Activated T-cell treated with anti-CD3 and anti-CD28 coated beads for 4 hours (primary cell): ENCODE results near the gene FGGY.
"Not testable (repeated sequence)": the region's sequence is repeated elsewhere in the genome, so short reads cannot be mapped to it uniquely, and the experiment has no call there.

Experiments
- DNase-seq: peaks from one replicate; pipeline ENCODE4 v3.0.0-alpha.2; 2020

The FGGY gene

GRCh38 chr1:59690171-59690930, 393.5 kb downstream of the FGGY start:
- DNase-seq: no peak

DNA sequence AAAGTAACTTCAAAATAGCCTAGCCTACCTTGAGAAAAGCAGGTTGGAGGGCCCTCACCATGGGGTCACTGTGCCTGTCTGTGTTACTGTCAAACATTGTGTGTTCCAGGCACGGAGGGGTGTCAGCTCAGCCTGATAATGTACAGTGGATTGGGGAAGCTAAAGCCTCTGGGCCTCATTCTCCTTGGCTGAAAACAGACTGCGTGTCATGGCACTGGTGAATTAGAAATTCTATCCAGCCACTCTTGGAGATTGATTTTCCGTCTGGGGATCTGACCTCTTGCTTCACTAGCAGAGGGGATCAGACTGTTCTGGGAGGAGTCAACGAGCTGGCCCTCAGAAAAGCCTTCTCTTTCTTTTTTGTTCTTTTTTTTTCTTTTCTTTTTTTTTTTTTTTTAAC, 394.4 kb downstream of the FGGY start:
- DNase-seq: no peak

GRCh38 chr1:59692591-59692990, 395.7 kb downstream of the FGGY start:
- no peak for DNase-seq

DNA sequence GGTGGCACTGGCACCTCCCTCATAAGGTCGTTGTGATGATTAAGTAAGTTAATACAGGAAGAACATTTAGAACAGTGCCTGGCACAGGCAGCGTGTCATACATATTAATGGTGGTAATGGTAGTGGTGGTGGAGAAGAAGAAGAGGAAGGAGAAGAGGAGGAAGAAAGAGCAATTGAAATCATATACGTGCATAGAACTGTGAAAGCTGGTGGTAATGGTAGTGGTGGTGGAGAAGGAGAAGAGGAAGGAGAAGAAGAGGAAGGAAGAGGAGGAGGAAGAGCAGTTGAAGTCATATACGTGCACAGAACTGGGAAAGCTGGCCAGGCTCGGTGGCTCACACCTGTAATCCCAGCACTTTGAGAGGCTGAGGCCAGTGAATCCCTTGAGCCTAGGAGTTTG, 396.5 kb downstream of the FGGY start:
- DNase-seq: no peak

DNA sequence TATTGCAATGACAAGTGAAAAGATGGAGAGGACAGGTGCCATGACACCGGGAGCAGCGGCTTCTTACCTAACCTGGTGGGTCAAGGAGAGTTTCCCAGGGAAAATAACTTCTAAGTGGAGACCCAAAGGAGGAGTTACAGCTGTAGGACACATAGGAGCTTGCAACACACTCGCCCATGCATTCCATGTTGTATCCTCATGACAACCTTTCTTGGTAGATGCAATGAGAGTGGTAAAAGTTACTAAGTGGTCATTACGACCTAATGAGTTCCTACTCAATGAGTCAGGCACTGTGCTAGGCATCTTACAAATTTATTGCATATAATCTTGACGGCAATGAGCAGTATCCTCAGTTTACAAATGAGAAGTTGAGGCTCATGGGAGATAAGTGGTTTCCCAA, 398.4 kb downstream of the FGGY start:
- DNase-seq: no peak

DNA sequence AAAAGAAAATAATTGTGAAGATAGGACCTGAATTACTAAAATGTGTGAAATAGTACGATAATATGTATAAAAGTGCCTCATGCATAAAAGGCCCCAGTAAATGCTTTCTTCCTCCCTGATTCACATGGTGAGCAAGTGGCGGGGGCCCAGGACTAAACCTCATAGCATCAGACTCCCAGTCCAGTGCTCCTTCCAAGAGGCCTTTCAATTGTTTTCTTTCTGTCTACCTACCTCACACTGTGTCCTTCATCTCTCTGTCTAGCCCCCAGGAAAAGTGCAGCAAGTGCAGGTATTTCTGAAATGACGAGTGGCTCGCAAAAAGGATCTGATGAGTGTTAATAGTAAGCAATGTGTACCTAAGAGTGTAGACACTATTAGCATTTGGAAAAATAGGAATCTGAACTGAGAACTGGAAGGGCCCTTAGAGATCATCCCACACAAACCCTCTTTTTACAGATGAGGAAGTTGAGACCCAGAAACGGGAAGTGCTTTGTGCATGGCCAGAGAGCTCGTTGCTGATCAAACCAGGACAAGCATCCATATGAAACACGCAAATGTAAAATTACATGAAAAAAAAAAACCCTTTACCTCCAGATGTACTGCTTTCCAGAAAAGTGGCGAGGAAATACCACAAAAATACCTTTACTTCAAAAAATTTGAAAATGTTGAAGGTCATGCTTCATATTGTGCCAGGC, 399.7 kb downstream of the FGGY start:
- no peak for DNase-seq

DNA sequence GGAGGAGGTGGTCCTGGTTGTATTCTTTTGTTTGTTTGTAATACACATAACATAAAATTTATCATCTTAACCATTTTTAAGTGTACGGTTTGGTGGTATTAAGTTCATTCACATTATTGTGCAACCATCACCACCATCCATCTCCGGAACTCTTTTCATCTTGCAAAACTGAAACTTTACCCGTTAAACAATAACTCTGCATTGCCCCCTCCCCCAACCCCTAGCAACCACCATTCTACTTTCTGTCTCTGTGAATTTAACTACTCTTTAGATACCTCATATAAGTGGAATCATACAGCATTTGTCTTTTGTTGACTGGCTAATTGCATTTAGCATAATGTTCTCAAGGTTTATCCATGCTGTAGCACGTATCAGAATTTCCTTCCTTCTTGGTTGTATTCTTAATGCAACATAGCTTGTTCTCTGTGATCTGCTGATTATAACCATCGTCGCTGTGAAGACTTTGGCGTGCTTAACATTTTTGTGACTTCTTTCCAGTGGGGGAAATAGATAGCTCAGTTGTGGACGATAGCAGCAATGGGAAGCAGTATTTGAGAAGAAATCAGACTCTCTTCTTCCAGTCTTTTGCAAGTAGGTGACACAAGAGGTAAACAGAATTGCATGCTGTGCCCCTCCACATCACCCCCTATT, 400.4 kb downstream of the FGGY start:
- DNase-seq: peak; percentile 2

DNA sequence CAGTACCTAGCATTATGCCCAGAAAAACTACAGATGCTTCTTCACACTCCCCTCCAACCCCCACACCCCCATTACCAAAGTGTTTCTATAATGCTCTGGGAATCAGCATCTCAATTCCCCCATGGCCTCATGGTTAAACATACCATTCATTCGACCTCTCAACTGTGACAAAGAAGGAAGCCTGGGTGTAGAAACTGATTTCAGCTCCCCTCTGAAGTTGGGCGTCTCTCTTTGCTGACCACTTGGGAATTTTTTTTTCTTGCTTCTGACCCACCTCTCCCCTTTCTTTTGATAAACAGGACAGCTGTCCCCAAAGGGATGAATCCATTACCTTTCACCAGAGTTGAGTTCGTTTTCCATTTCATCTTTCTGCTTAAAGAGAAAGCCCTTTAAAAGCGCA, 401.5 kb downstream of the FGGY start:
- no peak for DNase-seq

DNA sequence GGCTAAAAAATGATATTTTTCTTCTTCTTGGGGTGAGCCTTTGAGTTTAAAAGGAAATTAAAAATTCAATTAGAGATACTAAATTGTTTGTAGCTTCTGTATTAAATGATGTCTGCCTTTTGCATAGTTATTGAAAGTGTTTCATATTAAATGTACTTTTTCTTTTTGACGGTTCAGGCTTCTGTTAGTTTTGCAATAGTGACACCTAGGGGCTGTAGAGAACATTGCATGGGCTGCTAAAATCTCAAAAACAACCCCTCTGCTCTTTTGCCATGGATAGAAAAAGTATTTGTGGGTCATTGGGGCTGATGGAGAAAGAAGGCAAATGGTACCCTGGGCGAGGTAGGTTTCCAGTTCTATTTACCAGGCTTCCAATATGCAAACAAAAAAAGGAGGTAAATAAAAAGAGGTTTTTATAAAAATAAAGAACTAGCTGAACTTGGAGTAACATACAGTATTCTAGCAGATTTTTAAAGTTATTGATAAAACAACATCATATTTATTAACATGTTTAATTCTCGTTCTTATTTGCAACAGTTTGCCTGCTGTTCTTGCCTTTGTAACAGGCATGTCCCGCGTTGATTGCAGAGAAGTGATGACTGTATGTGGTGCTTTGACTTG, 402.4 kb downstream of the FGGY start:
- DNase-seq: no peak

DNA sequence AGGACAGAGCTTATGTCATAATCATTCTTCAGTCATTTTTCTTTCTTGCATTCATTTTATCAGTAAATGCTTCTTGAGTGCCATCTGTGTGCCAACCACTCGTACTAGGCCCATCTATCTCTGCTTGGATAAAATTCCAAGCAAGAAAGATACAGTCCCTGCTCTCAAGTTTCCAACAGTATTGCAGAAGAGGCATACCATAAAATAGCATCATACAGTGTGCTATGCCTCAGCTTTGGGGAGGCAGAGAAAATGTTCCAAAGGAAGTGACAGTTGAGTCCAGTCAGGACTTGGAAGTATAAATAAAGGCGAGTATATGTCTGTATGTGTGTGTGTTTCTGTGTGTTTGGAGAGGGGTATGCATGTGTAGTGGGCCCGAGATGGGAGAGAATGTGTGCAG, 404.5 kb downstream of the FGGY start:
- no peak for DNase-seq

GRCh38 chr1:59703226-59703917, 406.5 kb downstream of the FGGY start:
- no peak for DNase-seq

GRCh38 chr1:59703918-59704378, 407.1 kb downstream of the FGGY start:
- DNase-seq: no peak

GRCh38 chr1:59704716-59705115, 407.8 kb downstream of the FGGY start:
- no peak for DNase-seq

- no peak for DNase-seq
These were observed 408.8 kb downstream of the FGGY start for GRCh38 chr1:59705466-59706302.

- DNase-seq: no peak
These were observed 409.4 kb downstream of the FGGY start for GRCh38 chr1:59706303-59706599.

GRCh38 chr1:59707178-59707791, 410.4 kb downstream of the FGGY start:
- no peak for DNase-seq

DNA sequence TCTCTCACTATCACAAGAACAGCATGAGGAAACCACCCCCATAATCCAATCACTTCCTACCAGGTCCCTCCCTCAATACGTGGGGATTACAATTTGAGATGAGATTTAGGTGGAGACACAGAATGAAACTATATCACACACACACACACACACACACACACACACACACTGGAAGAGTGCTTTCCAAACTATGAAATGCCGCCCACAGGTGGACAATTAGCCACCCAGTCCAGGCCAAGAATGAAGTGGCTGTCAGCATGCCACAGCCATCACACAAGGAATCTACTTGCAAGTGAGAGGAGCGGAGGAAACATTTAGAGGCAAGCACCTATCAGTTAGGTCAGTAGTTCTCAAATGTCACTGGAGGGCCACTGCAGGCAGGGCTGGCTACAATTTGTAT, 412.4 kb downstream of the FGGY start:
- no peak for DNase-seq

GRCh38 chr1:59710920-59711319, 414.0 kb downstream of the FGGY start:
- DNase-seq: not testable (repeated sequence)

- DNase-seq: no peak
These were observed 417.3 kb downstream of the FGGY start for GRCh38 chr1:59714219-59714618.

DNA sequence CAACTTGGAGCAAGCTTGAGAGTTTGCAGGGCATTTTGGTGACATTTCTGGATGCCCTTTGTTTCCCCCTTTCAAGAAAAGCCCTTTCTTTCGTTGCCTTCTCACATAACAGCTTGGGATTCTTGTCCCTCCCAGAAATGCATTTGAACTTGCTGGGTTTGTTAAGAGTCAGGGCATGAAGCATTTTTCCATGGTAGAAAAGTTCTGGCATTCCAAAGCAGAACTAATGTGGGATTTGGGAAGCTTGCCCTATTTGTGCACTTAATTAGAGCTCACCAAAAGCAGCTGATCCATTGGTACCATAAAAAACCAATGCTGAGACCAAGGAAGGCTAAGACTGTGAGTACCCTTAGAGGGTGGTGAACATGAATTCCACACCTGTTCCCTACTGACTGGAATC, 418.1 kb downstream of the FGGY start:
- DNase-seq: no peak

DNA sequence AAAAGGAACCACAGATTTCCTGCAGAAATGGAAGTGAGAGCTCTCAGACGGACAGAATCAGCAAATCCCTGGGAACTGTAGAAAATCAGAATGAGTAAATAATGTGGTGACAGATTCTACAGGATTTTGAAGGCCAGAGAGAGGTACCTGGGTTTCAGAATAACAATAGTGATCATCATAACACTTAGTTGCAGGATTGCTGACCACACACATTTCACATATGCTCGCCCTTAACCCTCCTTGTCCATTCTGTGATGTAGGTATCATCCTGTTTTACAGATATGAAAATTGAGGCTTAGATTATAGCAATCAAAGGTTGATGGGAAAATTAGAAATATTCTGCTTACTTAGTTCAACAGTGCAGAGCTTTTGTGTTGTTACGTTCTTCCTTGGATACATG, 419.9 kb downstream of the FGGY start:
- no peak for DNase-seq
